ENCODE measurements around the gene ZNF783. TPM values are rescaled to one million over a fixed set of nuclear protein-coding genes. Genes with fewer than 3 reads are reported as not detected.

Gene ZNF783
- total and polyA plus RNA-seq, 2 donors (not counting 1 experiment from before 2014, with no cell fraction given): 38.1 to 43.8 TPM

- CTCF ChIA-PET: no interaction called here
- no peak for TF ChIP-seq EZH2 (IDR thresholded peaks at IDR 0.05; ENCODE audit: borderline replicate concordance, insufficient read depth, low read depth, low read length, poor library complexity, severe bottlenecking)
- TF ChIP-seq CTCF (IDR thresholded peaks at IDR 0.05): no peak
- no peaks in the 10 kb centered on the region for H3K27me3 Mint-ChIP-seq
Observed at GRCh38 chr7:149293338-149293737, 31.3 kb downstream of the ZNF783 start.

GRCh38 chr7:149293946-149294633 is 32.1 kb downstream of the ZNF783 start:
- ATAC-seq (ENCODE audit: low read depth): no peak
- Histone ChIP-seq H3K4me3 (ENCODE audit: control extremely low read depth in 1 of 5, extremely low read depth in 1 of 5, insufficient read depth in 1 of 5, low read depth in 2 of 5, low read length in 4 of 5) (no peak overlapping the region), H3K36me3 (replicated peaks in 1 of 2; ENCODE audit: control extremely low read depth in 1 of 2, control insufficient read depth in 1 of 2, extremely low read depth in 1 of 2, insufficient read depth in 2 of 2, low read length in 1 of 2) (no peaks in the 10 kb centered on the region), H3K27me3 (replicated peaks in 1 of 4; ENCODE audit: control extremely low read depth in 1 of 4, control insufficient read depth in 3 of 4, insufficient read depth in 4 of 4, low read length in 3 of 4) (no peaks in the 10 kb centered on the region), H3K4me1 (ENCODE audit: control insufficient read depth in 2 of 2, insufficient read depth in 2 of 2, low read length in 2 of 2) (no peaks in the 10 kb centered on the region), H3K79me2 (ENCODE audit: control insufficient read depth, insufficient read depth, low read length) (no peaks in the 10 kb centered on the region), H3K4me2 (replicated peaks; ENCODE audit: low read depth, low read length, poor library complexity, severe bottlenecking) (no peak overlapping the region), H4K20me1 (ENCODE audit: control insufficient read depth, insufficient read depth, low read length, poor library complexity, severe bottlenecking) (no peaks in the 10 kb centered on the region), H3K9me3 (ENCODE audit: control extremely low read depth in 1 of 3, control insufficient read depth in 2 of 3, insufficient read depth in 1 of 3, low read length in 2 of 3) (peaks cover 0 to 5% (median 3%) of the 10 kb centered on the region in 3 donors), H2AFZ (ENCODE audit: insufficient read depth, low read depth, low read length, poor library complexity, severe bottlenecking) (no peak overlapping the region), H3K9ac (ENCODE audit: low read length) (no peak overlapping the region), H3K27ac (ENCODE audit: low read length in 2 of 2) (no peak overlapping the region)
- Mint-ChIP-seq H3K4me1 (no peaks in the 10 kb centered on the region), H3K27me3 (no peaks in the 10 kb centered on the region), H3K4me3 (no peak overlapping the region), H3K27ac (no peak overlapping the region), H3K9me3 (ENCODE audit: insufficient read depth) (no peaks in the 10 kb centered on the region)
- TF ChIP-seq EZH2 (IDR thresholded peaks at IDR 0.05; ENCODE audit: borderline replicate concordance, insufficient read depth, low read depth, low read length, poor library complexity, severe bottlenecking) (no peak), CTCF (IDR thresholded peaks at IDR 0.05) (no peak)
- ChIA-PET POLR2A (no interaction called here), CTCF (no interaction called here)
- intact Hi-C loops (cut with micrococcal nuclease): no loop called here
- 97% methylated on average over 15 of the region's 15 CpGs for WGBS (ENCODE audit: insufficient coverage)
- DNase-seq: no peak

More at GRCh38 chr7:149293338-149293737, 31.3 kb downstream of the ZNF783 start:
- Histone ChIP-seq H2AFZ (ENCODE audit: insufficient read depth, low read depth, low read length, poor library complexity, severe bottlenecking) (no peak overlapping the region), H3K4me3 (ENCODE audit: control extremely low read depth in 1 of 5, extremely low read depth in 1 of 5, insufficient read depth in 1 of 5, low read depth in 2 of 5, low read length in 4 of 5) (no peak overlapping the region), H4K20me1 (ENCODE audit: control insufficient read depth, insufficient read depth, low read length, poor library complexity, severe bottlenecking) (no peaks in the 10 kb centered on the region), H3K36me3 (replicated peaks in 1 of 2; ENCODE audit: control extremely low read depth in 1 of 2, control insufficient read depth in 1 of 2, extremely low read depth in 1 of 2, insufficient read depth in 2 of 2, low read length in 1 of 2) (no peaks in the 10 kb centered on the region), H3K4me1 (ENCODE audit: control insufficient read depth in 2 of 2, insufficient read depth in 2 of 2, low read length in 2 of 2) (no peaks in the 10 kb centered on the region), H3K27ac (ENCODE audit: low read length in 2 of 2) (no peak overlapping the region), H3K9ac (ENCODE audit: low read length) (no peak overlapping the region), H3K79me2 (ENCODE audit: control insufficient read depth, insufficient read depth, low read length) (no peaks in the 10 kb centered on the region), H3K9me3 (ENCODE audit: control extremely low read depth in 1 of 3, control insufficient read depth in 2 of 3, insufficient read depth in 1 of 3, low read length in 2 of 3) (peaks cover 0 to under 1% (median 0%) of the 10 kb centered on the region in 3 donors), H3K4me2 (replicated peaks; ENCODE audit: low read depth, low read length, poor library complexity, severe bottlenecking) (no peak overlapping the region), H3K27me3 (replicated peaks in 1 of 4; ENCODE audit: control extremely low read depth in 1 of 4, control insufficient read depth in 3 of 4, insufficient read depth in 4 of 4, low read length in 3 of 4) (no peaks in the 10 kb centered on the region)
- 95% methylated on average over 9 of the region's 9 CpGs for WGBS (ENCODE audit: insufficient coverage)
- intact Hi-C loops (cut with micrococcal nuclease): no loop called here
- Mint-ChIP-seq H3K9me3 (ENCODE audit: insufficient read depth) (no peaks in the 10 kb centered on the region), H3K27ac (no peak overlapping the region), H3K4me3 (no peak overlapping the region), H3K4me1 (no peaks in the 10 kb centered on the region)
- ATAC-seq (ENCODE audit: low read depth): no peak
- no peak for DNase-seq
- POLR2A ChIA-PET: no interaction called here

All from B cell (primary cell).